GM23248 (cell line): Measurements from ENCODE around the gene TPCN2.

Experiments
- EZH2 ChIP-seq: fragments of 200-600 bp; sonication (generic); IDR thresholded peaks from 2 replicates; pipeline ENCODE4 v1.6.1; 2018; ENCODE audit warnings: antibody characterized with exemption, mild to moderate bottlenecking; ENCODE audit not compliant: insufficient read depth, poor library complexity, severe bottlenecking
- EZH2phosphoT487 ChIP-seq: fragments of 200-600 bp; sonication (generic); IDR thresholded peaks from 2 replicates; pipeline ENCODE4 v1.6.1; 2018; ENCODE audit warnings: antibody characterized with exemption, moderate library complexity, mild to moderate bottlenecking, low read depth; ENCODE audit not compliant: insufficient read depth

DNA sequence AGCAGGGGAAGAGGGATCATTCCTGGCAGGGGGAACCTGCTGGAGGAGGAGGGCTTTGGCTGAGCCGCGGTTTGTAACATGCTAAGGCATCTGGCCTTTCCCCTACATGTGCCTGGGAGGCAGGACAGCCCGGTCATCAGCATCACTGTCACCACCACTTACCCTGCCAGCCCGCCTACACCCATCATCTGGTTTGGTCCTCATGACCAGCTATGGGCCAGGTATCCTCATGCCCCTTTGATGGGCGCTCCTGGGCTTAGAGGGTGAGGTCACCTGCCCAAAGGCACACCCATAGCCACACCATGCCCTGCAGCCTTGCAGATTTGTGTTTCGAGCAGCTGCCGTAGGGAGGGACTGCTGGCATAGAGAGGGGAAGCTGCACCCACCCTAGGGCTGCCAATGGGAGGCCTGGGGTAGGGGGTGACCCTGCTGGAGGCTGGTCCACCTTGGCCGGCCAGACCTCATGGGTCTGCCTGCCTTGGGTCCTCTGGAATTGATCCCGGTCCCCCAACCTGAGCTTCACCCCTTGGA is 38.3 kb upstream of the TPCN2 start:
- TF ChIP-seq EZH2 (no peak), EZH2phosphoT487 (no peak)
